ENCODE measurements around the gene EPM2A.

The EPM2A gene

DNA sequence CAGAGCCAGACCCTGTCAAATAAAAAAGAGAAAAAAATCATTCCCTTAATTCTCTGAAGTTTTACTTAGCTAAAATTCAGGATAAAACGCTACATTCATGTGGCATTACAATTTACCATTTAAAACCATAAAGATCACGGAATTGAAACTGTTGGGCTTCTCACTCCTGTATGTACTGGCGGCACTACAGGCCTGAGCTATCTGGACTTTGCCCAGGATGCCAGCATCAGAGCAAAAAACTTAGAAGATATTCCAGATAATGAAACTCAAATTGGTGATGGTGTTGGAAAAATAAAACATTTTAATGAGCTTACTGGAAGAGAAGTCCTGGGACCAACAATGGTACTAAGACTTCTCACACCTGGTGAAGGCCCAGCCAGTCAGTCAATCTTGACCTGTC lies 14.2 kb downstream of the EPM2A start:
- Histone ChIP-seq H3K27ac (ENCODE audit: low read depth, low read length) (no peak overlapping the region), H3K9ac (ENCODE audit: low read length) (no peak overlapping the region), H3K4me2 (ENCODE audit: low read depth, low read length, poor library complexity, severe bottlenecking) (no peak overlapping the region), H2AFZ (ENCODE audit: low read depth, low read length, severe bottlenecking) (no peak overlapping the region), H3K9me2 (replicated peaks; ENCODE audit: insufficient read depth, low read length) (no peaks in the 10 kb centered on the region), H3K79me2 (ENCODE audit: insufficient read depth, low read length) (0 out of 2 replicates have a peak, but pooled peaks cover 4% of the 10 kb centered on the region), H3K36me3 (ENCODE audit: low read length) (peaks cover 6% of the 10 kb centered on the region; the same call in 1 of the 2 replicates), H4K20me1 (ENCODE audit: low read depth, low read length) (no peaks in the 10 kb centered on the region), H3F3A (ENCODE audit: insufficient read depth) (no peaks in the 10 kb centered on the region), H3K4me3 (ENCODE audit: insufficient read depth, low read length, poor library complexity, severe bottlenecking) (no peak overlapping the region), H3K9me3 (ENCODE audit: insufficient read depth, low read length) (no peaks in the 10 kb centered on the region), H3K27me3 (ENCODE audit: low read length) (no peaks in the 10 kb centered on the region)
- TF ChIP-seq EZH2phosphoT487 (conservative IDR thresholded peaks at IDR 0.05; ENCODE audit: low read length), result no peak
- TF ChIP-seq, protein P1, sequence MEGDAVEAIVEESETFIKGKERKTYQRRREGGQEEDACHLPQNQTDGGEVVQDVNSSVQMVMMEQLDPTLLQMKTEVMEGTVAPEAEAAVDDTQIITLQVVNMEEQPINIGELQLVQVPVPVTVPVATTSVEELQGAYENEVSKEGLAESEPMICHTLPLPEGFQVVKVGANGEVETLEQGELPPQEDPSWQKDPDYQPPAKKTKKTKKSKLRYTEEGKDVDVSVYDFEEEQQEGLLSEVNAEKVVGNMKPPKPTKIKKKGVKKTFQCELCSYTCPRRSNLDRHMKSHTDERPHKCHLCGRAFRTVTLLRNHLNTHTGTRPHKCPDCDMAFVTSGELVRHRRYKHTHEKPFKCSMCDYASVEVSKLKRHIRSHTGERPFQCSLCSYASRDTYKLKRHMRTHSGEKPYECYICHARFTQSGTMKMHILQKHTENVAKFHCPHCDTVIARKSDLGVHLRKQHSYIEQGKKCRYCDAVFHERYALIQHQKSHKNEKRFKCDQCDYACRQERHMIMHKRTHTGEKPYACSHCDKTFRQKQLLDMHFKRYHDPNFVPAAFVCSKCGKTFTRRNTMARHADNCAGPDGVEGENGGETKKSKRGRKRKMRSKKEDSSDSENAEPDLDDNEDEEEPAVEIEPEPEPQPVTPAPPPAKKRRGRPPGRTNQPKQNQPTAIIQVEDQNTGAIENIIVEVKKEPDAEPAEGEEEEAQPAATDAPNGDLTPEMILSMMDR (IDR thresholded peaks at IDR 0.05; ENCODE audit: insufficient read depth, low read length, poor library complexity, severe bottlenecking), result no peak

DNA sequence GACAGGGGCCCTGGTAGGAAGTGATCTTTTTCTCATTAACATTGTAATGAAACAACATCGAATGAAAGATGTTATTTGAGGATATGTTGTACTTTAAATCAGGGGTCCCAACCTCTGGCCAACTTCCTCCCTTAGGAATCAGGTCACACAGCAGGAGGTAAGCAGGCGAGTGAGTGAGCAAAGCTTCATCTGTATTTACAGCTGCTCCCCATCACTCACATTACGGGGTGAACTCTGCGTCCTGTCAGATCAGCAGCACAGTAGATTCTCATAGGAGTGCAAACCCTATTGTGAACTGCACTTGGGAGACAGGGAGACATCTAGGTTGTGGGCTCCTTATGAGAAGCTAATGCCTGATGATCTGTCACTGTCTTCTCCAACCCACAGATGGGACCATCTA lies 19.9 kb downstream of the EPM2A start:
- Histone ChIP-seq H3K9me3 (ENCODE audit: insufficient read depth, low read length) (peaks cover 10% of the 10 kb centered on the region; the same call in 1 of the 2 replicates), H3K4me2 (ENCODE audit: low read depth, low read length, poor library complexity, severe bottlenecking) (no peak overlapping the region), H3K36me3 (ENCODE audit: low read length) (peaks cover 12% of the 10 kb centered on the region; the same call in 1 of the 2 replicates), H2AFZ (ENCODE audit: low read depth, low read length, severe bottlenecking) (no peak overlapping the region), H3K79me2 (ENCODE audit: insufficient read depth, low read length) (no peaks in the 10 kb centered on the region), H3K27me3 (ENCODE audit: low read length) (no peaks in the 10 kb centered on the region), H4K20me1 (ENCODE audit: low read depth, low read length) (no peaks in the 10 kb centered on the region), H3K4me3 (ENCODE audit: insufficient read depth, low read length, poor library complexity, severe bottlenecking) (no peak overlapping the region), H3F3A (ENCODE audit: insufficient read depth) (no peaks in the 10 kb centered on the region), H3K9me2 (replicated peaks; ENCODE audit: insufficient read depth, low read length) (no peaks in the 10 kb centered on the region), H3K27ac (ENCODE audit: low read depth, low read length) (no peak overlapping the region), H3K9ac (ENCODE audit: low read length) (no peak overlapping the region)
- TF ChIP-seq EZH2phosphoT487 (conservative IDR thresholded peaks at IDR 0.05; ENCODE audit: low read length), result no peak
- TF ChIP-seq, protein P1 (IDR thresholded peaks at IDR 0.05; ENCODE audit: insufficient read depth, low read length, poor library complexity, severe bottlenecking), result no peak

DNA sequence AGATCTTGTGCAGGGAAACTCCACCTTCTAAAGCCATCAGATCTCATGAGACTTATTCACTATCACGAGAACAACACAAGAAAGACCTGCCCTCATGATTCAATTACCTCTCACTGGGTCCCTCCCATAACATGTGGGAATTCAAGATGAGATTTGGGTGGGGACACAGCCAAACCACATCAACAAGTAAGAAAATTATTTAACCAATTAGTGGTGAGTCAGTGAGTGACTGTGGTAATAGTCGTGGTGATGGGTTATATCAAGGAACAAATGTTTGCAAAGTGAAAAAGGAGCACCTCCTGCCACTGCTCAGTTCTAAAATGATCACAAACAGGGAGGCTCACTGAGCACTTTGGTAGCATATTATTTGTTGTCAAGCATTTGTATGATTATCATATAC lies 20.6 kb downstream of the EPM2A start:
- TF ChIP-seq EZH2phosphoT487 (conservative IDR thresholded peaks at IDR 0.05; ENCODE audit: low read length), result no peak
- TF ChIP-seq, protein P1 (IDR thresholded peaks at IDR 0.05; ENCODE audit: insufficient read depth, low read length, poor library complexity, severe bottlenecking), result no peak
- H3K79me2 ChIP-seq (ENCODE audit: insufficient read depth, low read length), result no peaks in the 10 kb centered on the region
- no peaks in the 10 kb centered on the region for H3F3A ChIP-seq (ENCODE audit: insufficient read depth)

More for the DNA sequence above, 20.6 kb downstream of the EPM2A start:
- no peak overlapping the region for H2AFZ ChIP-seq (ENCODE audit: low read depth, low read length, severe bottlenecking)
- no peaks in the 10 kb centered on the region for H3K27me3 ChIP-seq (ENCODE audit: low read length)
- H4K20me1 ChIP-seq (ENCODE audit: low read depth, low read length), result no peaks in the 10 kb centered on the region
- H3K4me3 ChIP-seq (ENCODE audit: insufficient read depth, low read length, poor library complexity, severe bottlenecking), result no peak overlapping the region
- H3K27ac ChIP-seq (ENCODE audit: low read depth, low read length), result no peak overlapping the region
- peaks cover 8% of the 10 kb centered on the region; the same call in 1 of the 2 replicates for H3K36me3 ChIP-seq (ENCODE audit: low read length)
- no peak overlapping the region for H3K9ac ChIP-seq (ENCODE audit: low read length)
- H3K9me2 ChIP-seq (replicated peaks; ENCODE audit: insufficient read depth, low read length), result no peaks in the 10 kb centered on the region
- H3K9me3 ChIP-seq (ENCODE audit: insufficient read depth, low read length), result peaks cover 10% of the 10 kb centered on the region; the same call in 1 of the 2 replicates
- H3K4me2 ChIP-seq (ENCODE audit: low read depth, low read length, poor library complexity, severe bottlenecking), result no peak overlapping the region
